ENCODE results near the gene CUL2.
"Not testable (repeated sequence)": the region's sequence is repeated elsewhere in the genome, so short reads cannot be mapped to it uniquely, and the experiment has no call there.

CUL2 gene

DNA sequence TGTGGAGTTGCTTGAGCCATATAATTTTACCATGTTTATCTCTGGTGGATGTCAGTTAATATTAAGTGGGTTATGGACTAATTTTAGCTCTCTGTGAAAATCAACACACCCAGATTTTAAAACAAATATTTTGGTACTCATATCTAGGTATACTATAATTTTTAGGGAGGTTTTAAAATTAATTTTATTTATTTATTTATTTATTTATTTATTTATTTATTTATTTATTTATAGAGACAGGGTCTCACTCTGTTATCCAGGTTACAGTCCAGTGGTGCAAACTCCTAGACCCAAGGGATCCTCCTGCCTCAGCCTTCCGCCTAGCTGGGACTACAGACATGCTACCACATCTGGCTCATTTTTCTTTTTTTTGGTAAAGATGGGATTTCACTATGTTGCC, 29.2 kb upstream of the CUL2 start:
- Histone ChIP-seq H3K9ac (ENCODE audit: low read length) (no peak overlapping the region), H3K27me3 (ENCODE audit: control insufficient read depth, insufficient read depth, low read length) (no peaks in the 10 kb centered on the region), H3K9me3 (ENCODE audit: control insufficient read depth, low read length) (no peaks in the 10 kb centered on the region), H3K4me1 (ENCODE audit: control insufficient read depth, insufficient read depth, low read length) (no peaks in the 10 kb centered on the region), H3K36me3 (ENCODE audit: control insufficient read depth, insufficient read depth, low read length) (no peaks in the 10 kb centered on the region), H3K4me3 (ENCODE audit: low read length) (no peak overlapping the region)

DNA sequence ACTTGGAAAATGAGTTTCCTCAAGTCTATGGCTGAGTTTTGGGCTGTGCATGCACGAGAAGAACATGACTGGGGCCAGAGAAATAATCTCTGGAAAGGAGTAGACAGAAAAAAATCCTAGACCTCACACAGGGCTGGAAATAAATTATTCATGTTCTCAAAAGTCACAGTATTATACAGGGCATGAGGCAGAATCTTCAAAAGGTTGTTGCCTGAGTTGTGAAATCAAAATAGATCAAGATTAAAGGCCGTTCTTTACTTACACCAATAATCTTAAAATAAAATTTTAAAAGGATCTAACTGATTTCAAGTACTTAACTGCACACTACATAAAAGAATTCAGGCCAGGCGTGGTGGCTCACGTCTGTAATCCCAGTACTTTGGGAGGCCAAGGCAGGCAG, 22.4 kb upstream of the CUL2 start:
- no peaks in the 10 kb centered on the region for H3K27me3 ChIP-seq (ENCODE audit: control insufficient read depth, insufficient read depth, low read length)
- H3K4me1 ChIP-seq (ENCODE audit: control insufficient read depth, insufficient read depth, low read length) = no peaks in the 10 kb centered on the region
- no peaks in the 10 kb centered on the region for H3K36me3 ChIP-seq (ENCODE audit: control insufficient read depth, insufficient read depth, low read length)
- no peaks in the 10 kb centered on the region for H3K9me3 ChIP-seq (ENCODE audit: control insufficient read depth, low read length)
- H3K9ac ChIP-seq (ENCODE audit: low read length) = no peak overlapping the region
- H3K4me3 ChIP-seq (ENCODE audit: low read length) = no peak overlapping the region

DNA sequence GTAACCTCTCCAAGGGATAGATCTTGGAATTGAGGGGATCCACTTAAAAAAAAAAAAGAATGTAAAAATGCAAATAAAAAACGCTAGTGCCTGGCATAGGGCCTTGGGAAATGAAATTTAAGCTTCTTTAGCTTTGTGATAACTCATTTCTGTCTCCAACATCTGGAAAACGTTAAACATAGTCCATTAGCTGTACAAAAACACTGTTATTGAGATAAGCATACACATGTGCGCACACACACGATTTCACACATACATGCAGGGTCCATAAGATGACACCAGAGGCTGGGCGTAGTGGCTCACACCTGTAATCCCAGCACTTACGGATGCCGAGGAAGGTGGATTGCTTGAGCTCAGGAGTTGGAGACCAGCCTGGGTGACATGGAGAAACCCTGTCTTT, 13.7 kb upstream of the CUL2 start:
- H3K4me3 ChIP-seq (ENCODE audit: low read length) = no peak overlapping the region
- no peaks in the 10 kb centered on the region for H3K9me3 ChIP-seq (ENCODE audit: control insufficient read depth, low read length)
- no peak overlapping the region for H3K9ac ChIP-seq (ENCODE audit: low read length)
- no peaks in the 10 kb centered on the region for H3K27me3 ChIP-seq (ENCODE audit: control insufficient read depth, insufficient read depth, low read length)
- no peaks in the 10 kb centered on the region for H3K36me3 ChIP-seq (ENCODE audit: control insufficient read depth, insufficient read depth, low read length)
- H3K4me1 ChIP-seq (ENCODE audit: control insufficient read depth, insufficient read depth, low read length) = no peaks in the 10 kb centered on the region

DNA sequence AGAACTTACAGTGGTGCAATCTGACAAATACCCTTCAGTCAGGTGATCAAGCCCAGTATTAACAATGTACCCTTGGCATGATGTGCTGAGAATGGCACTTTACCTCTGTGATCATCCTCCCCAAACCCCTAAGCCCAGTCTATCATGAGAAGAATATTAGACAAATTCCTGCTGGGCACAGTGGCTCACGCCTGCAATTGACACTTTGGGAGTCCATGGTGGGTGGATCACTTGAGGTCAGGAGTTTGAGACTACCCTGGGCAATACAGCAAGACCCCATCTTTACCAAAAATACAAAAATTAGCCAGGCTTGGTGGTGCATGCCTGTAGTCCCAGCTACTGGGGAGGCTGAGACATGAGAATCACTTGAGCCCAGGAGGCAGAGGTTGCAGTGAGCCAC, 7.4 kb upstream of the CUL2 start:
- Histone ChIP-seq H3K9me3 (ENCODE audit: control insufficient read depth, low read length) (no peaks in the 10 kb centered on the region), H3K36me3 (ENCODE audit: control insufficient read depth, insufficient read depth, low read length) (no peaks in the 10 kb centered on the region), H3K4me3 (ENCODE audit: low read length) (no peak overlapping the region), H3K9ac (ENCODE audit: low read length) (no peak overlapping the region), H3K27me3 (ENCODE audit: control insufficient read depth, insufficient read depth, low read length) (no peaks in the 10 kb centered on the region), H3K4me1 (ENCODE audit: control insufficient read depth, insufficient read depth, low read length) (no peaks in the 10 kb centered on the region)

GRCh38 chr10:35096312-35096711, 6.2 kb upstream of the CUL2 start:
- no peak overlapping the region for H3K9ac ChIP-seq (ENCODE audit: low read length)
- H3K4me3 ChIP-seq (ENCODE audit: low read length) = no peak overlapping the region
- H3K4me1 ChIP-seq (ENCODE audit: control insufficient read depth, insufficient read depth, low read length) = no peaks in the 10 kb centered on the region
- no peaks in the 10 kb centered on the region for H3K9me3 ChIP-seq (ENCODE audit: control insufficient read depth, low read length)
- no peaks in the 10 kb centered on the region for H3K27me3 ChIP-seq (ENCODE audit: control insufficient read depth, insufficient read depth, low read length)
- H3K36me3 ChIP-seq (ENCODE audit: control insufficient read depth, insufficient read depth, low read length) = no peaks in the 10 kb centered on the region

DNA sequence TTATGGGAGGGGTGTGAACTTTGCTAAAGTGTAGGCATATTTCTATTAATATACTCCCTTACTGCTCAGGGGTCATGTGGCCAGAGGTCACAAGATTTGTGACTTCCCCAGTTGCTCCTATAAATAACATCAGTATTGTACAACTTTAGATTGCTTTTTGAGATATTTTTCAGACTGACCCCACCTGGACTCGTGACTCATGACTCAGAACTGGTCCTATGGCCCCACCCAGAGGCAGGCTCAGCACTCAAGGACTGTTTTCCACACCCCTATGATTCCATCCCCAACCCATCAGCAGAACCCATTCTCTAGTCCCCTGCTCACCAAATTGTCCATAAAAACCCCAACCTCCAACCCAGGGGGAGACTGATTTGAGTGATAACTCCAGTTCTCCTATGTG, 2.7 kb upstream of the CUL2 start:
- Histone ChIP-seq H3K4me3 (ENCODE audit: low read length) (no peak overlapping the region), H3K36me3 (ENCODE audit: control insufficient read depth, insufficient read depth, low read length) (no peaks in the 10 kb centered on the region), H3K9me3 (ENCODE audit: control insufficient read depth, low read length) (no peaks in the 10 kb centered on the region), H3K9ac (ENCODE audit: low read length) (no peak overlapping the region), H3K27me3 (ENCODE audit: control insufficient read depth, insufficient read depth, low read length) (no peaks in the 10 kb centered on the region), H3K4me1 (ENCODE audit: control insufficient read depth, insufficient read depth, low read length) (peaks cover 13% of the 10 kb centered on the region)

DNA sequence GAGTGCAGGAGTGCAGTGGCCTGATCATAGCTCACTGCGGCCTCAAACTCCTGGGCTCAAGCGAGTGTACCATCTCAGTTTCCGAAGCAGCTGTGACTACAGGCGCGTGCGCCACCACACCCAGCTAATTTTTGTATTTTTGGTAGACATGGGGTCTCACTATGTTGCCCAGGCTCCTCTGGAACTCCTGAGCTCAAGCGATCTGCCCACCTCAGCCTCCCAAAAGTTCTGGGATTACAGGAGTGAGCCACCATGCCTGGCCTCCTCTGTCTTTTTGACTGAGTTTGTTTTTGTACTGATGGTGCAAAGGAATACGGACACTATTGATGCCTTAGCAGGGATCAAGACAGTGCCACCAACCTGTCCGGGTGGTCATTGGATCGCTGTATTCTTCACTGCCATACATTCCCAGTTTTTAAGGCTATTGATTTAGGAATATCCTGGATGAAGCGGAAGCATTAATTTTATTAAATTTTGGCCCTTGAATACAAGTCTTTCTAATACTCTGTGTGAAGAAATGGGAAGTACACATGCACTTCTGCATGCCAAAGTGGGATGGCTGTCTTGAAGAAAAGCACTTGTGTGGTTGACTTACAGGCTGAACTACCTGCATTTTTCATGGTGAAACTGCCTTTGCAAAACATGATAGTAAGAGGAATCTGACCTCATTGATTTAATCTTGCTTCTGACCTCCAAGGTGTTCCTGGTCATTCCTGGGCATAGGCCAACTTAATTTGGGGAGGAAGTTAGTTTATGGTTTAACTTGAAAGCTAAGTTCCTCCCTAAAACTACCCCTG, 2.1 kb upstream of the CUL2 start:
- Histone ChIP-seq H3K4me3 (ENCODE audit: low read length) (no peak overlapping the region), H3K9me3 (ENCODE audit: control insufficient read depth, low read length) (no peaks in the 10 kb centered on the region), H3K4me1 (ENCODE audit: control insufficient read depth, insufficient read depth, low read length) (peaks cover 13% of the 10 kb centered on the region), H3K36me3 (ENCODE audit: control insufficient read depth, insufficient read depth, low read length) (no peaks in the 10 kb centered on the region), H3K27me3 (ENCODE audit: control insufficient read depth, insufficient read depth, low read length) (no peaks in the 10 kb centered on the region), H3K9ac (ENCODE audit: low read length) (no peak overlapping the region)

GRCh38 chr10:35089611-35090161, 455 bp downstream of the CUL2 start:
- no peaks in the 10 kb centered on the region for H3K9me3 ChIP-seq (ENCODE audit: control insufficient read depth, low read length)

GRCh38 chr10:35083242-35083641, 6.9 kb downstream of the CUL2 start:
- no peaks in the 10 kb centered on the region for H3K9me3 ChIP-seq (ENCODE audit: control insufficient read depth, low read length)
- H3K9ac ChIP-seq (ENCODE audit: low read length) = no peak overlapping the region
- peaks cover 6% of the 10 kb centered on the region for H3K4me1 ChIP-seq (ENCODE audit: control insufficient read depth, insufficient read depth, low read length)
- H3K4me3 ChIP-seq (ENCODE audit: low read length) = no peak overlapping the region
- no peaks in the 10 kb centered on the region for H3K36me3 ChIP-seq (ENCODE audit: control insufficient read depth, insufficient read depth, low read length)
- H3K27me3 ChIP-seq (ENCODE audit: control insufficient read depth, insufficient read depth, low read length) = no peaks in the 10 kb centered on the region

More at GRCh38 chr10:35089611-35090161, 455 bp downstream of the CUL2 start:
- H3K36me3 ChIP-seq (ENCODE audit: control insufficient read depth, insufficient read depth, low read length) = no peaks in the 10 kb centered on the region
- H3K4me1 ChIP-seq (ENCODE audit: control insufficient read depth, insufficient read depth, low read length) = peaks cover 20% of the 10 kb centered on the region
- no peaks in the 10 kb centered on the region for H3K27me3 ChIP-seq (ENCODE audit: control insufficient read depth, insufficient read depth, low read length)
- peak overlapping the region; percentile 88 for H3K9ac ChIP-seq (ENCODE audit: low read length)
- peak overlapping the region; percentile 54 for H3K4me3 ChIP-seq (ENCODE audit: low read length)

DNA sequence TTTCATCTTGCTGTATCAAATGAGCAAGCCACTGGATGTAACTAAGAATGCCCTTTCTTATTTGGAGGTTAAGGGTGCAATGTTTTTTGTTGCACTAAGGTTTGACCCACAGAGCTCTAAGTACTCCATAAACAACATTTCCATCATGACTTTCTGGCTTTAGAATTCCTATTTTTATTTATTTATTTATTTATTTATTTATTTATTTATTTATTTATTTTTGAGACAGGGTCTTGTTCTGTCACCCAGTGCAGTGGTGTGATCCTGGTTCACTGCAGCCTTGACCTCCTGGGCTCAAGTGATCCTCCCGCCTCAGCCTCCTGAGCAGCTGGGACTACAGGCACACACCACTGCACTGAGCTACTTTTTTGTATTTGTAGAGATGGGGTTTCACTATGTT, 9.9 kb downstream of the CUL2 start:
- not testable (repeated sequence) for H3K9me3 ChIP-seq (ENCODE audit: control insufficient read depth, low read length); H3K9ac ChIP-seq (ENCODE audit: low read length); H3K36me3 ChIP-seq (ENCODE audit: control insufficient read depth, insufficient read depth, low read length); H3K27me3 ChIP-seq (ENCODE audit: control insufficient read depth, insufficient read depth, low read length); H3K4me1 ChIP-seq (ENCODE audit: control insufficient read depth, insufficient read depth, low read length); H3K4me3 ChIP-seq (ENCODE audit: low read length)

GRCh38 chr10:35079763-35080162, 10.4 kb downstream of the CUL2 start:
- H3K4me1 ChIP-seq (ENCODE audit: control insufficient read depth, insufficient read depth, low read length) = no peaks in the 10 kb centered on the region
- H3K27me3 ChIP-seq (ENCODE audit: control insufficient read depth, insufficient read depth, low read length) = no peaks in the 10 kb centered on the region
- no peaks in the 10 kb centered on the region for H3K36me3 ChIP-seq (ENCODE audit: control insufficient read depth, insufficient read depth, low read length)
- H3K9ac ChIP-seq (ENCODE audit: low read length) = no peak overlapping the region
- no peak overlapping the region for H3K4me3 ChIP-seq (ENCODE audit: low read length)
- no peaks in the 10 kb centered on the region for H3K9me3 ChIP-seq (ENCODE audit: control insufficient read depth, low read length)

DNA sequence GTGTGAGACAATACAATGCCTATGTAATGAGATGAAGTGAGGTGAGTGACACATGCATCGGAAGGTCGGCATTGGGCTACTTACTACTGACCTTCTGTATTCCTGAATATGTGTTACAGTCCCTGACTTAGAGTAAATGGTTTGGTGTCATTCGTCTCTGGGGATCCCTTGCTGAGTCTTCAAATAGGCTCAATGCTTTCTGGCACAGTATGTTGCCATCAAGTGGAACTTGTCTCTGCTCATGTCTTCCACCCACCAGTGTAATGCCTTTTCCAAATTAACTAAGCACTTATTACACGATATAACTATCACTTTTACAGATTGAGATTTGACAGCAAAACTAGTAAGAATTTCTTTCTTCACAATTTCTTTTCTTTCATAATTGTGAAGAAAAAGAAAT, 10.9 kb downstream of the CUL2 start:
- H3K9ac ChIP-seq (ENCODE audit: low read length) = no peak overlapping the region
- H3K36me3 ChIP-seq (ENCODE audit: control insufficient read depth, insufficient read depth, low read length) = no peaks in the 10 kb centered on the region
- no peaks in the 10 kb centered on the region for H3K4me1 ChIP-seq (ENCODE audit: control insufficient read depth, insufficient read depth, low read length)
- H3K9me3 ChIP-seq (ENCODE audit: control insufficient read depth, low read length) = no peaks in the 10 kb centered on the region
- no peak overlapping the region for H3K4me3 ChIP-seq (ENCODE audit: low read length)
- no peaks in the 10 kb centered on the region for H3K27me3 ChIP-seq (ENCODE audit: control insufficient read depth, insufficient read depth, low read length)
